ENCODE data around the gene KCNMA1. TPM values are rescaled to one million over a fixed set of nuclear protein-coding genes. Genes with fewer than 3 reads are reported as not detected.

KCNMA1 gene
- total and polyA plus RNA-seq, 9 of the 15 experiments (the other 6 are each of a cell fraction or from before 2014, with no cell fraction given) = 0.01 to 0.95 (median 0.15) TPM; not detected in 4

GRCh38 chr10:77518910-77519274, 118.7 kb downstream of the KCNMA1 start (continued):
- TF ChIP-seq NONO (IDR thresholded peaks at IDR 0.05; ENCODE audit: low read depth in 2 of 2, low read length in 1 of 2) = no peak
- TF ChIP-seq ZNF561 (CRISPR knock-in tag; conservative IDR thresholded peaks at IDR 0.05) = no peak
- TF ChIP-seq ZNF282 (CRISPR knock-in tag; IDR thresholded peaks at IDR 0.05) = no peak
- no peak for TF ChIP-seq KLF16 (IDR thresholded peaks at IDR 0.05)
- no peak for TF ChIP-seq POLR2G (IDR thresholded peaks at IDR 0.05; ENCODE audit: low read depth, low read length)
- no peak for TF ChIP-seq SAP30 (IDR thresholded peaks at IDR 0.05; ENCODE audit: borderline replicate concordance, insufficient read depth, low read depth, low read length, poor library complexity, severe bottlenecking)
- no peak for TF ChIP-seq ZFX (CRISPR knock-in tag; IDR thresholded peaks at IDR 0.05)
- no peak for TF ChIP-seq ZNF212 (CRISPR knock-in tag; IDR thresholded peaks at IDR 0.05)
- TF ChIP-seq ZBTB7A (IDR thresholded peaks at IDR 0.05; ENCODE audit: borderline replicate concordance, control insufficient read depth, low read depth, low read length) = no peak
- no peak for TF ChIP-seq ESRRA (IDR thresholded peaks at IDR 0.05; ENCODE audit: borderline replicate concordance, low read depth)

GRCh38 chr10:77518241-77518909, 119.2 kb downstream of the KCNMA1 start:
- H3K4me3 ChIP-seq = no peak overlapping the region
- H3K9me1 ChIP-seq (ENCODE audit: control insufficient read depth, insufficient read depth, low read length) = no peaks in the 10 kb centered on the region
- no peak for ATAC-seq
- H4K20me1 ChIP-seq (replicated peaks; ENCODE audit: control insufficient read depth, insufficient read depth, low read length) = peaks cover 11% of the 10 kb centered on the region; the same call in 1 of the 2 replicates
- H3K36me3 ChIP-seq (ENCODE audit: control insufficient read depth, insufficient read depth, low read length) = no peaks in the 10 kb centered on the region
- H3K9me3 ChIP-seq (replicated peaks; ENCODE audit: control insufficient read depth, insufficient read depth, low read depth, low read length) = no peaks in the 10 kb centered on the region
- CTCF ChIA-PET (ENCODE audit: low intra/inter-chr PET ratio) = no interaction called here
- H3K27me3 ChIP-seq (ENCODE audit: control insufficient read depth in 2 of 2, insufficient read depth in 2 of 2, low read length in 2 of 2) = peaks cover 3 to 25% of the 10 kb centered on the region in 2 experiments; a peak in 4 of 5 replicates
- intact Hi-C loops (cut with micrococcal nuclease) (no loop called here), in situ Hi-C loops (cut with MboI) (no loop called here)
- no peak for DNase-seq (ENCODE audit: extremely low read depth in 1 of 4, low spot score in 3 of 4)
- H3K4me2 ChIP-seq (ENCODE audit: insufficient read depth, low read length) = no peak overlapping the region
- H3K4me1 ChIP-seq (replicated peaks in 1 of 2; ENCODE audit: control insufficient read depth in 2 of 2, insufficient read depth in 2 of 2, low read length in 2 of 2) = no peaks in the 10 kb centered on the region
- no peaks in the 10 kb centered on the region for H3K79me2 ChIP-seq (ENCODE audit: control insufficient read depth, insufficient read depth, low read length)
- WGBS (ENCODE audit: insufficient coverage, low coverage, missing lambda C conversion rate) = 2% methylated on average over 7 of the region's 7 CpGs
- POLR2A ChIA-PET = no interaction called here
- BruUV-seq (replicated peaks) = no TSS peak
- H3K9ac ChIP-seq (ENCODE audit: insufficient read depth in 1 of 2, low read depth in 2 of 2, low read length in 2 of 2) = no peak overlapping the region
- no peak overlapping the region for H3K27ac ChIP-seq (ENCODE audit: extremely low read depth, low read depth, low read length)
- FAIRE-seq = no peak
- no peak overlapping the region for H2AFZ ChIP-seq (ENCODE audit: low read depth, low read length)
- TF ChIP-seq VEZF1 (CRISPR knock-in tag; IDR thresholded peaks at IDR 0.05) = no peak
- TF ChIP-seq EZH2 (IDR thresholded peaks at IDR 0.05; ENCODE audit: borderline replicate concordance, low read depth, low read length) = no peak
- TF ChIP-seq RNF219 (CRISPR knock-in tag; IDR thresholded peaks at IDR 0.05) = no peak
- TF ChIP-seq XRCC3 (IDR thresholded peaks at IDR 0.05) = no peak
- TF ChIP-seq CHAMP1 (IDR thresholded peaks at IDR 0.05) = no peak
